RWPE2 (cell line): ENCODE data around the gene P2RX5.

Experiments used
- ATAC-seq: fragments of 200-7000 bp; cut with Tn5 transposase; 3 replicates; pipeline ENCODE4 v1.9.1; 2021; ENCODE audit warnings: low read depth
- DNase-seq: peaks from one replicate; pipeline ENCODE4 v3.0.0-alpha.2; 2020; ENCODE audit warnings: low spot score
- H3K27ac ChIP-seq: fragments of 450-650 bp; 2 replicates; pipeline ENCODE4 v1.5.1; 2017; ENCODE audit warnings: mild to moderate bottlenecking; ENCODE audit not compliant: poor library complexity, severe bottlenecking
- H3K27me3 ChIP-seq: fragments of 250-450 bp; sonication (Bioruptor Pico); 2 replicates; pipeline ENCODE4 v1.5.1; 2021; ENCODE audit warnings: mild to moderate bottlenecking, moderate library complexity; ENCODE audit not compliant: insufficient read depth, poor library complexity, severe bottlenecking
- H3K36me3 ChIP-seq: fragments of 250-450 bp; sonication (Bioruptor Pico); 2 replicates; pipeline ENCODE4 v1.5.1; 2020; ENCODE audit warnings: low read depth, mild to moderate bottlenecking, moderate library complexity
- H3K4me1 ChIP-seq: fragments of 250-450 bp; sonication (Bioruptor Pico); 2 replicates; pipeline ENCODE4 v1.5.1; 2021; ENCODE audit warnings: mild to moderate bottlenecking, moderate library complexity; ENCODE audit not compliant: insufficient read depth, poor library complexity, severe bottlenecking
- H3K4me3 ChIP-seq: fragments of 250-450 bp; sonication (Bioruptor Pico); 2 replicates; pipeline ENCODE4 v1.5.1; 2021; ENCODE audit warnings: mild to moderate bottlenecking, moderate library complexity; ENCODE audit not compliant: severe bottlenecking
- H3K9me3 ChIP-seq: fragments of 250-450 bp; sonication (Bioruptor Pico); 2 replicates; pipeline ENCODE4 v1.5.1; 2021; ENCODE audit warnings: mild to moderate bottlenecking, moderate library complexity; ENCODE audit not compliant: severe bottlenecking
- CTCF ChIP-seq: fragments of 450-650 bp; IDR thresholded peaks from one replicate; pipeline ENCODE4 v1.5.1; 2017; ENCODE audit warnings: mild to moderate bottlenecking, moderate library complexity; ENCODE audit not compliant: poor library complexity, severe bottlenecking

Gene P2RX5

GRCh38 chr17:3663102-3664011, 32.6 kb downstream of the P2RX5 start:
- DNase-seq (peak; percentile 62), ATAC-seq (no peak)
- no peaks in the 10 kb centered on the region for H3K27me3 ChIP-seq
- H3K4me3 ChIP-seq, result no peak overlapping the region
- no peak overlapping the region for H3K27ac ChIP-seq
- peaks cover 5% of the 10 kb centered on the region; the same call in 1 of the 2 replicates for H3K36me3 ChIP-seq
- TF ChIP-seq CTCF, result no peak
- peaks cover 12% of the 10 kb centered on the region for H3K4me1 ChIP-seq
- no peaks in the 10 kb centered on the region for H3K9me3 ChIP-seq

- Histone ChIP-seq H3K9me3 (no peaks in the 10 kb centered on the region), H3K36me3 (peaks cover 5% of the 10 kb centered on the region; the same call in 1 of the 2 replicates), H3K27ac (peak overlapping the region; percentile 45), H3K4me3 (no peak overlapping the region), H3K27me3 (no peaks in the 10 kb centered on the region), H3K4me1 (peaks cover 5% of the 10 kb centered on the region)
- TF ChIP-seq CTCF, result no peak
- no peak; the same call in 2 of the 3 replicates for ATAC-seq
- DNase-seq, result peak; percentile 49
Observed at GRCh38 chr17:3660311-3660891, 35.6 kb downstream of the P2RX5 start.

GRCh38 chr17:3659541-3660111, 36.3 kb downstream of the P2RX5 start:
- DNase-seq (peak; percentile 82), ATAC-seq (peak; percentile 74)
- Histone ChIP-seq H3K4me3 (no peak overlapping the region), H3K27ac (peak overlapping the region; percentile 45), H3K9me3 (no peaks in the 10 kb centered on the region), H3K36me3 (peaks cover 2% of the 10 kb centered on the region; the same call in 1 of the 2 replicates), H3K27me3 (no peaks in the 10 kb centered on the region), H3K4me1 (peaks cover 5% of the 10 kb centered on the region)
- TF ChIP-seq CTCF, result no peak

- Histone ChIP-seq H3K9me3 (no peaks in the 10 kb centered on the region), H3K4me1 (peaks cover 5% of the 10 kb centered on the region), H3K4me3 (no peak overlapping the region), H3K36me3 (0 out of 2 replicates have a peak, but pooled peaks cover 2% of the 10 kb centered on the region), H3K27ac (peak overlapping the region; percentile 45), H3K27me3 (no peaks in the 10 kb centered on the region)
- no peak for TF ChIP-seq CTCF
- ATAC-seq (no peak), DNase-seq (no peak)
Observed at GRCh38 chr17:3658784-3659449, 37.0 kb downstream of the P2RX5 start.
